Measurements from ENCODE around the gene ZRANB2. TPM values are rescaled to one million over a fixed set of nuclear protein-coding genes. Genes with fewer than 3 reads are reported as not detected.

Gene ZRANB2
- total RNA-seq, 1 experiment from 2014 or later: 54.2 TPM

DNA sequence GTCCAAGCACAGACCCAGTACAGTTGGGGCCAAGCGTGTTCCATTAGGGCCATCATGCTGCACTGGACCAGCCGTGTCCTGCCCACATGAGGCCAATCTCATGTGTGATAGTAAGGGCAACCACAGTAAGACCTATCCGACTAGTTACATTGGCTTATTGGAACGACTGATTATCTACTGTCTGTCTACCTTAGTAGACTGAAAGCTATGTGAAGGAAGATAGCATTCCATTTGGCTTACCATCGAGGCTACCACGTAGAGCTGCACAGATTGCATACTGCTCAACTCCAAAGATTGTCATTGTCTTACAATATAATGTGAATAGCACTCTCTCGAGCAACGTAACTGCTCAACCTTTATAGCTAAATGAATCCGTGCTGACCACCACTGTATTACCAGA, 43.8 kb downstream of the ZRANB2 start:
- ChIA-PET CTCF (no interaction called here), POLR2A (no interaction called here)
- Mint-ChIP-seq H3K27me3 (ENCODE audit: insufficient read depth, unreplicated experiment) (peaks cover 13% of the 10 kb centered on the region), H3K9me3 (ENCODE audit: unreplicated experiment) (no peaks in the 10 kb centered on the region), H3K4me3 (ENCODE audit: unreplicated experiment) (no peak overlapping the region), H3K4me1 (ENCODE audit: low read depth, unreplicated experiment) (no peaks in the 10 kb centered on the region), H3K36me3 (ENCODE audit: insufficient read depth, unreplicated experiment) (no peaks in the 10 kb centered on the region), H3K27ac (ENCODE audit: unreplicated experiment) (no peak overlapping the region)
- TF ChIP-seq CTCF (IDR thresholded peaks at IDR 0.05; ENCODE audit: insufficient read depth in 1 of 2, low read depth in 1 of 2, low read length in 1 of 2, severe bottlenecking in 1 of 2, unreplicated experiment in 1 of 2): no peak
- intact Hi-C loops (cut with micrococcal nuclease; ENCODE audit: unreplicated experiment): no loop called here
- Histone ChIP-seq H3K36me3 (ENCODE audit: control insufficient read depth, insufficient read depth, low read length) (no peaks in the 10 kb centered on the region), H3K4me1 (no peaks in the 10 kb centered on the region), H3K9me3 (no peaks in the 10 kb centered on the region), H3K4me3 (ENCODE audit: low read depth, low read length) (no peak overlapping the region), H3K27me3 (replicated peaks; ENCODE audit: control insufficient read depth, insufficient read depth, low read length) (no peaks in the 10 kb centered on the region)
- no peak for DNase-seq
- no TSS peak for BruUV-seq (replicated peaks)

DNA sequence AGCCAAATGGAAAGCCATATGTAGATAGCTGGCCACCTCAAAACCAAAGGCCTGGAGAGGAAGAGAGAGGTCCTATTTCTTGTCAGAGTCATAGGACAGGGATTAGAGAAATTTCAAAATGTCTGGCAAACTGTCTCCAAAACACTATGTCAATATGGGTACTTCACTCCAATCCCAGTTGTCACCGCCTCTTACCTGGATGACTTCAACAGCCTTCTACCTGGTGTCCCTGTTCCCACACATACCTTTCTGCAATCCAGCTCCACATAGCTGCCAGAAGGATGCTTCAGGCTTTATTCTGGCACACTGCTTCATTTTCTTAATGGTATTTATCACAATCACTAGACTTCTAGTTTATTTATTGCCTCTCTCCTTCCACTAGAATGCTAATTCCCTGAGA, 47.7 kb downstream of the ZRANB2 start:
- POLR2A ChIA-PET: no interaction called here
- no peaks in the 10 kb centered on the region for H3K36me3 ChIP-seq (ENCODE audit: control insufficient read depth, insufficient read depth, low read length)
- no peak for TF ChIP-seq CTCF (IDR thresholded peaks at IDR 0.05; ENCODE audit: insufficient read depth in 1 of 2, low read depth in 1 of 2, low read length in 1 of 2, severe bottlenecking in 1 of 2, unreplicated experiment in 1 of 2)
- no peak overlapping the region for H3K27ac Mint-ChIP-seq (ENCODE audit: unreplicated experiment)
- H3K36me3 Mint-ChIP-seq (ENCODE audit: insufficient read depth, unreplicated experiment): no peaks in the 10 kb centered on the region
- intact Hi-C loops (cut with micrococcal nuclease; ENCODE audit: unreplicated experiment): no loop called here
- no peaks in the 10 kb centered on the region for H3K27me3 ChIP-seq (replicated peaks; ENCODE audit: control insufficient read depth, insufficient read depth, low read length)
- CTCF ChIA-PET: no interaction called here
- H3K4me3 ChIP-seq (ENCODE audit: low read depth, low read length): no peak overlapping the region
- H3K4me1 ChIP-seq: no peaks in the 10 kb centered on the region
- H3K9me3 Mint-ChIP-seq (ENCODE audit: unreplicated experiment): no peaks in the 10 kb centered on the region
- peaks cover 7% of the 10 kb centered on the region for H3K27me3 Mint-ChIP-seq (ENCODE audit: insufficient read depth, unreplicated experiment)
- no peak overlapping the region for H3K4me3 Mint-ChIP-seq (ENCODE audit: unreplicated experiment)
- no peaks in the 10 kb centered on the region for H3K4me1 Mint-ChIP-seq (ENCODE audit: low read depth, unreplicated experiment)
- no TSS peak for BruUV-seq (replicated peaks)
- H3K9me3 ChIP-seq: no peaks in the 10 kb centered on the region
- no peak for DNase-seq

DNA sequence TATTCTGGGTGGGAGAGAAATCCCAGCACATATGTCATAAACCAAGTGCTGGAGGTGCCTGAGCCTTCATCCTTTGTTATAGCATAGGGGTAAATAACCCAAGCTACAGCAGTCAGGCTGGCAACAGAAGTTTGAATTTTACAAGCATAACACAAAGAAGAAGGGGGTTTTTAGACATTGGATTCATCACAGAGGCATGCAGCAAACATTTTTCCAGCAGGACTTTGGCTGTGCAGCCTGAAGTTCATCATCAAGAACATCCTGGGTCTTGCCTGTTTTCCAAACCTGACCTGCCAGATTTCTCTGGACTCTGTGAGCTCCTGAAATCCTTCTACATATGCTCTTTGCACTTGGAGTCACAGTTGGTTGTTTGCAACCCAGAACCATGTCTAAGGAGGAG, 49.4 kb downstream of the ZRANB2 start:
- ChIA-PET POLR2A (no interaction called here), CTCF (no interaction called here)
- H3K4me3 Mint-ChIP-seq (ENCODE audit: unreplicated experiment): no peak overlapping the region
- DNase-seq: no peak
- H3K4me1 ChIP-seq: no peaks in the 10 kb centered on the region
- H3K9me3 Mint-ChIP-seq (ENCODE audit: unreplicated experiment): no peaks in the 10 kb centered on the region
- H3K27me3 Mint-ChIP-seq (ENCODE audit: insufficient read depth, unreplicated experiment): peaks cover 7% of the 10 kb centered on the region
- no peaks in the 10 kb centered on the region for H3K36me3 Mint-ChIP-seq (ENCODE audit: insufficient read depth, unreplicated experiment)
- intact Hi-C loops (cut with micrococcal nuclease; ENCODE audit: unreplicated experiment): no loop called here
- no peaks in the 10 kb centered on the region for H3K27me3 ChIP-seq (replicated peaks; ENCODE audit: control insufficient read depth, insufficient read depth, low read length)
- no peaks in the 10 kb centered on the region for H3K9me3 ChIP-seq
- H3K4me1 Mint-ChIP-seq (ENCODE audit: low read depth, unreplicated experiment): no peaks in the 10 kb centered on the region
- H3K4me3 ChIP-seq (ENCODE audit: low read depth, low read length): no peak overlapping the region
- no peak overlapping the region for H3K27ac Mint-ChIP-seq (ENCODE audit: unreplicated experiment)
- H3K36me3 ChIP-seq (ENCODE audit: control insufficient read depth, insufficient read depth, low read length): no peaks in the 10 kb centered on the region
- no peak for TF ChIP-seq CTCF (IDR thresholded peaks at IDR 0.05; ENCODE audit: insufficient read depth in 1 of 2, low read depth in 1 of 2, low read length in 1 of 2, severe bottlenecking in 1 of 2, unreplicated experiment in 1 of 2)
- no TSS peak for BruUV-seq (replicated peaks)

All from Caco-2 (cell line).